Hepatic stellate cell (primary cell): Measurements from ENCODE around the gene TET1.
A peak's percentile ranks its signal among the peaks of the same experiment; 100 is the strongest.
"Not testable (repeated sequence)": the region's sequence is repeated elsewhere in the genome, so short reads cannot be mapped to it uniquely, and the experiment has no call there.

Experiments used
- DNase-seq: peaks from one replicate; pipeline ENCODE4 v3.0.0; 2011; ENCODE audit warnings: low spot score

TET1 gene

DNA sequence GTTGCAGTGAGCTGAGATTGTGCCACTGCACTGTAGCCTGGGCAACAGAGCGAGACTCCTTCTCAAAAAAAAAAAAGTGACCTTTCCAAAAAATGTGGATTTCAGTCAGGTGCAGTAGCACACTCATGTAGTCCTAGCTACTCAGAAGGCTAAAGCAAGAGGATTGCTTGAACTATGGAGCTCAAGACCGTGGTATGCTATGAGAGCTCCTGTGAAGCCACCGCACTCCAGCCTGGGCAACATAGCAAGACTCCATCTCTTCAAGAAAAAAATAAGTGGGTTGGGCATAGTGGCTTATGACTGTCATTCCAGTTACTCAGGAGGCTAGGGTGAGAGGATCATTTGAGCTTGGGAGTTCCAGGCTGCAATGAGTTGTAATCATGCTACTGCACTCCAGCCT is 51.1 kb downstream of the TET1 start:
- no peak for DNase-seq

DNA sequence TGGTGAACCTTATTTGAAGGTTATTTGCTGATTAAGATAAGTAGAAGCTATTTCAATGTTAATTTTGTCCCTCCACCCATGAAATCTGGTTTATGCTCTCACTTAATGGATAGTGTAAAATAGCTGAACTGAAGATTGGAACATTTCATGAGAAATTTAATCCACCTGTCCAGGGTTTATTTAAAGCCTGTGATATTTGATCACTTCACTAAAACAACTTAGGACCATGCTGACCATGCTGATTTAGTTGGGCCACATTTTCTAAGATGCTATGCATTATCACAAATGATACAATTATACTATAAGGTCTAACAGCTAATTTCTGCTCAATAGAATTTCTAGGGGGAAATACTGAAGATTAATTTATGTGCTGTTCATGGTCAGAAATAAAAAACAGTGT is 53.8 kb downstream of the TET1 start:
- not testable (repeated sequence) for DNase-seq

DNA sequence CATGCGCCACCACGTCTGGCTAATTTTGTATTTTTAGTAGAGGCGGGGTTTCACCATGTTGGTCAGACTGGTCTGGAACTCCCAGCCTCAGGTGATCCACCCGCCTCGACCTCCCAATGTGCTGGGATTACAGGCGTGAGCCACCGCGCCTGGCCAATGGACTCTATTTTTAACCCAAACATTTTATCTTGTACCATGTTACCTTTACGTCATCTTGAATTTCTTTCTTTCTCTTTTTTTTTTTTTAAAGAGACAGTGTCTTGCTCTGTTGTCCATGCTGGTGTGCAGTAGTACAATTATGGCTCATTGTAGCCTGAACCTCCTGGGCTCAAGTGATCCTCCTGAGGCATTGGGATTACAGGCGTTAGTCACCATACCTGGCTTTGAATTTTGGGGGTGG is 57.6 kb downstream of the TET1 start:
- not testable (repeated sequence) for DNase-seq

DNA sequence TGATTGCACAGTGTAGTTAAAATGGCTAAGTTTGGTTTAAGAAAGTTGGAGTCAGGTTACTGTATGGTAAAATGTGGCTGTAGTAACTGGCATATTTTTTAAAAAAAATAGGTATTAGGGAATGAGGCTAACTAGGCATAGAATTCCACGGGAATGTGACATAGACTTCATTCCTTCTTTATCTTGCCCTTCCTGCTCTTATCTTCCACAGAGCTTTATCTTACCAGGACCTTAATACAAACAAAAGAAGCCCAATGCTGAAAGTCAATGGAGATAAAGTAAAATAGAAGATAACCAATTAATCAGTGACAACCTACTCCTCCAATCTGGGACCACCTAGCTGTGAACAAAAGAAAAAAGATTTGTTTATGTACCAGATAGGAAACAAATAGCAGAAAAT is 58.1 kb downstream of the TET1 start:
- DNase-seq: no peak

DNA sequence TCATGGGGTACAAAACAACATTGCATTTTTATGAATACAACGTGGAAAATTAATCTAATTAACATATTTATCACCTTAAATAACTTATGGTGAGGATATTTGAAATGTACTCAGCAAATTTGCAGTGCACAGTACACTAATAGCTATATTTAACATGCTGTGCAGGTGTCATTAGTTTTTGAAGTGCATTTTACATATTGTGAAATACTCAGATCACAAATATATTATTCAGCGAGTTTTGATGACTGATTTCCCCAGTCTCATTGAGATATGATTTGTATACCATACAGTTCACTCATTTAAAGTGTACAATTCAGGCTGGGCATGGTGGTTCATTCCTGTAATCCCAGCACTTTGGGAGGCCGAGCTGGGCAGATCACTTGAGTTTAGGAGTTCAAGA is 59.5 kb downstream of the TET1 start:
- no peak for DNase-seq

DNA sequence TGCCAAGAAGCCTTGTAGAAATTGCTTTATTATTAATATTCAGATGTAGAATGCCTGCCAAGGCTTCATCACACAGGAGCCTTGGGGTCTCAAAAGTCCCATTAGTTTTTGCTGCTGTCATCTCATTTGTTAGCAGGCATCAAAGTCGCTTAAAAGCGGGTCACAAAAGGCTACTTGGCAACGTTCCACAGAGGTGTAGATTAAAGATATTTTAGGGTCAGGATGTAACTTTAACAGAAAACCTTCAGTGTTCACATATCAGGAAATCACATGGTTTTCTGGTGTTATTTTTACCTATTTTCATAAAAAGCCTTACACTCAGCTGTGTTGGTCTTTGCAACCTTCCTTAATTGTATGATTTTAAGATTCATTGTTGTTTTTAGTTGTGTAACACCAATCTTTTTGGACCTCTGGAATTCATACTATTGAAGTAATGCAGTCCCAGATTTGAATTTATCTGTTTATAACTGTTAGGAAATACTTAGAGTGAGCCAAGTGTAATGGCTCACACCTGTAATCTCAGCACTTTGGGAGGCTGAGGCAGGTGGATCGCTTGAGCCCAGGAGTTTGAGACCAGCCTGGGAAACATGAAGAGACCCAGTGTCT is 65.3 kb downstream of the TET1 start:
- DNase-seq: no peak

DNA sequence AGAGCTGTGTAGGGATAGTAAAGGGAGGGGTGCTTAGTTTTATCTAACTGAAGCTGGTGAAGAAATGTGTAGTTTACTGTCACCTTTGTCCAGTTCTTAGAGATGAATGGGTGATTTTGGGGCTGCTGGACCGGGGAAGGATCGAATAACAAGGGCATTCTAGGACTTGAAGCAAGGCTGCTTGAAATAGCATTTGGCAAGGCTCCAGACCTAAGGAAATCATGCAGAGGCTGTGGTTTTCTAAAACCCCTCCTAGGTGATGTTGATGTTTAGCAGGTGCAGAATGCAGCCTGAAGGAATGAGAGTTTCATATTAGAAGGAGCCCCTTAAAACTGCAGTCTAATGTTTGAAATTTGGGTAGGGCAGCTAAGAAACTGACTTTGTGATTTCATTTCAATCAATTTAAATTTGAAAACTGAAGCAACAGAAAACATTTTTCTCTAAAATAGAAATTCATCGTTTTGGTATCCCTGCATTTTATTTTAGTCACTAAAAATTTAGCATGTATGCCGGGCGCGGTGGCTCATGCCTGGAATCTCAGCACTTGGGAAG is 68.5 kb downstream of the TET1 start:
- no peak for DNase-seq

DNA sequence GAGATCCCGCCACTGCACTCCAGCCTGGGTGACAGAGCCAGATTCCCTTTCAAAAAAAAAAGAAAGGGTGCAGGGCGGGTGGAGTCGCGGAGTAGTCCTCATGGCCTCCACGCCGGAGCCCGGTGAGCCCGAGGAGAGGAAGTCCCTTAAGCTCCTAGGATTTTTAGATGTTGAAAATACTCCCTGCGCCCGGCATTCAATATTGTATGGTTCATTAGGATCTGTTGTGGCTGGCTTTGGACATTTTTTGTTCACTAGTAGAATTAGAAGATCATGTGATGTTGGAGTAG is 72.1 kb downstream of the TET1 start:
- DNase-seq: not testable (repeated sequence)

DNA sequence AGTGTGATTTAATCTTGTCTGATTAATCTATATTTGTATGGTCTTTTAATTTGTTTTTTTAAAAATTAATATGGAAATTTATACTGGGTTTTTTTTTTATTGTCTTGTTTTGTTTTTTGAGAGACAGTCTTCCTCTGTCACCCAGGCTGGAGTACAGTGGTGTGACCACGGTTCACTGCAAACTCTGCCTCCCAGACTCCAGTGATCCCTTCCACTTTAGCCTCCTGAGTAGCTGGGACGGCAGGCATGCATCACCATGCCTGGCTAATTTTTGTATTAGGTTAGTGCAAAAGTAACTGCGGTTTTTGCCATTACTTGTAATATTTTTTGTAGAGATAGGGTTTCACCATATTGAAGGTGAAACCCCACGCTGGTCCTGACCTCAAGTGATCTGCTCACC is 73.1 kb downstream of the TET1 start:
- no peak for DNase-seq

DNA sequence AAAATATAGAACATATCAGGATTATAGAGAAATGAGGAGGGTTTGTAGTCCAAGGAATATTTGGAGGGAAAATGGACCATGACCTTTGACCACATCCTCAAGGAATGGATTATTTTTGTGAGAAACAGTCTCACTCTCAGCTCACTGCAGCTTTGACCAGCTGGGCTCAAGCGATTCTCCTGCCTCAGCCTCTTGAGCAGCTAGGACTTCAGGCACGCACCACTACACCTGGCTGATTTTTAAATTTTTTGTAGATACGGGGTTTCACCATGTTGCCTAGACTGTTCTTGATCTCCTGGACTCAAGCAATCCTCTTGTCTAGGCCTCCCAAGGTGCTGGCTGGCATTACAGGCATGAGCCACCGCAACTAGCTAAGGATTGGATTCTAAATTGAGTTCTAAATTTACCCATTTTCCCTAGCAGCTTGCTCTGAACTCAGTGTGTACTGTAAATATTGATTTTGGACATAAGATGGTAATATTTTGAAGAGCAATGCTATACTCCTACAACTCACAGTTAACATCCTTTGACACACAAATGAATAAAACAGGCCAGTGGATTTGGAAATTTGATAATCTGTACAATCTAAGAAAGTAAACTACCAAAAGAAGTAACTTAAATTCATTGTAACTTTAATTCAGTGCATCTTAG is 73.8 kb downstream of the TET1 start:
- no peak for DNase-seq

DNA sequence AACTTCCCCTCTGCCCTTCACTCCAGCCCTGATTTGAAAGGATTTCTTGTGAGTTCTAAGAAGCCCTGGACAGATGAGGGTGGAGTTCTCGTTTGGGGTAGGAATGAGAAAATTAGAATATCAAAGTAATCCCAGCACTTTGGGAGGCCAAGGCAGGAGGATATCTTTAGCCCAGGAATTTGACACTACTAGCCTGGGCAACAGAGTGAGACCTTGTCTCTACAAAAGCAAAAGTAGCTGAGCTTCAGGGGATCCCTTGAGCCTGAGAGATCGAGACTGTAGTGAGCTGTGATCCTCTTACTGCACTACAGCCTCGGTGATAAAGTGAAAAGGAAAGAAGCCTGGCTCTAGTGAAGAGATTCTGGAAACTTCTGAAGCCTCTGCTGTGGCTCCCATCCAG is 76.2 kb downstream of the TET1 start:
- DNase-seq: no peak

DNA sequence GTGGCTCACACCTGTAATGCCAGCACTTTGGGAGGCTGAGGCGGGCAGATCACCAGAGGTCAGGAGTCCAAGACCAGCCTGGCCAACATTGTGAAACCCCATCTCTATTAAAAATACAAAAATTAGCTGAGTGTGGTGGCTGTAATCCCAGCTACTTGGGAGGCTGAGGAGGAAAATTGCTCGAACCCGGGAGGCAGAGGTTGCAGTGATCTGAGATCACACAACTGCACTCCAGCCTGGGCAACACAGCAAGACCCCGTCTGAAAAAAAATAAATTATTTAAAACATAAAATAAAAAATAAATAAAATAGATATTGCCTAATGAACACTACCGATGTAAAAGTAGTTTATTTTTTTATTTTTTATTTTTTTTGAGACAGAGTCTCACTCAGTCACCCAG is 83.4 kb downstream of the TET1 start:
- not testable (repeated sequence) for DNase-seq

DNA sequence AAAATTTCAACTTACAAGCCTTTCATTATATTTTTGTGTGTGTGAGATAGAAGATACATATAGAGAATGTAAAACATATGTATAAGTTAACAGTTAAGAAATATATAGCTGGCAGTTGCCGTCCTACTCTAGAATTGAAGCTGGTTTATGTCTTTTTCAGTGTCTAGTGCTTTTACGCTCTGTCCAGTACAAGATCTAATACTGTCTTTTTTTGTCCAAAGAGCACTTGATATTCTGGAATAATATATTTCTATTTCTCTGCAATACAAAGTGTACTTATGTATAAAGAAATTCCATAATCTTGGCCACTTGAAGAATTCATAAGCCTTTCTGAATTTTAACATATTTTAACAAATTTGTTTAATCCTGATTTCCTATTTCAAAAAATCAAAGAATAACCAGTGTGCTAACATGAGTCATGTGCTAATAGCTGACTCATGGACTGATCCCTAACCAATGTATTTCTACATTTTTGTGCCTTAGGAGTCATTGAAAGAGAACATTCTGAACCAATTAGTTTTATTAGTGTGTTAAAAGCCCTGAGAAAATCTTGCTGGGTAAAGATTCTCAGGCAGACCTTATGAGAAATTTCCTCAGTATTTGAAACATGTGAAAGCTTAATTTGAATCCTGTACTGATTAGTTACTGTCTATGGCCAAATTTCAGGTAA is 87.7 kb downstream of the TET1 start:
- DNase-seq: peak; percentile 64

DNA sequence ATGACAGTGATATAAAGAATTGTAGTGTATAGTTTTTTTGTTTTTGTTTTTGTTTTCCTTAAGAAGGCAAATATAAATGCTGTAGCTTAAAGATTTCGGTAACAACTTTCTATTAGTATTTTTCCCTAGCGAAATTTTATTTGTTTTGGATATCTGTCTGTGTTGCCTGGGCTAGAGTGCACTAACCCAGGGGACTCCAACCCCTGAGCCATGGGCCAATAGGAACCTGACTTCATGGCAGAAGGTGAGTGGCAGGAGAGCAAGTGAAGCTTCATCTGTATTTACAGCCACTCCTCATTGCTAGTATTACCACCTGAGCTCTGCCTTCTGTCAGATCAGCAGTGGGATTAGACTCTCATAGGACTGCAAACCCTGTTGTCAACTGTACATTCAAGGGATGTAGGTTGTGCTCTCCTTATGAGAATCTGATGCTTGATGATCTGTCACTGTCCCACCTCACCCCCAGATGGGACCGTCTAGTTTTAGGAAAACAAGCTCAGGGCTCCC is 95.5 kb downstream of the TET1 start:
- DNase-seq: no peak

DNA sequence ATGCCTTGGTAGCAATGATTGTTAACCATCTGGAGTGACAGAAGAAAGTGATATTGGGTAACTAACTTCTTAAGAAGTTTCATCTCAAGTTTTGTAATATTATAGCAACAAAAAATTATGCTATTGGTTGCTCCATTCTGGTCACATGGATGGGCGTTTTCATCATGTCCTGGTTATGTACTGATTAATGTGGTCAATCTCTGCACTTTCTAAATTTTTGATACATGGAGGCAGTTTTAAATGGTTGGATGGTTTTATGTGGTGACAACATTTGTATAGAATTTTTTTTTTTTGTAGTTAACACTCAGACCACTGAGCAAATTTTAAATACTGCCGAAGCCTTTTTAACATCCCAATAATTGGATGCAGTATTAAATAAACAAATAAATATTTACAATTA is 105.7 kb downstream of the TET1 start:
- peak; percentile 53 for DNase-seq

DNA sequence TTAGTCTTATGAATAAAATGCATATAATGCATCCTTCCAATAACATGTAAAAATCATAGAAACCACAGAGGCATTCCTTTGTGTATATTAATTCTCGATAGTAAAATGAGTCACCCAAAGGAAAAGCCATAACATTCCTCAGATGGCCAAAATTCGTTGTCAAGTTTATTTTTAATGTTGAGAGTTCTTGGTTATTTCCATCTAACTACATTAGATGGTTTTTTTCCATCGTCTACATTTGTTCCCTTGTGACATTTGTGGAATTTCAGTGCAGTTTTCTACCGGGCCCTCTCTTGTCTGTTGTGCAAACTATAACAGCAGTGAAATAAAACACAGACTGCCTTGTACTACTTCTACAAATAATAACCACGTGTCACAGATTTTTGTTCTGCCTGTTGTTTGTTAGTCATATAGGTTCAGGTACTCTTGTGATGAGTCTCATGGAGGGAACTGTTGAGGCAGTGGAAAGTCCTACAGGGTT is 106.2 kb downstream of the TET1 start:
- DNase-seq: peak; percentile 80

DNA sequence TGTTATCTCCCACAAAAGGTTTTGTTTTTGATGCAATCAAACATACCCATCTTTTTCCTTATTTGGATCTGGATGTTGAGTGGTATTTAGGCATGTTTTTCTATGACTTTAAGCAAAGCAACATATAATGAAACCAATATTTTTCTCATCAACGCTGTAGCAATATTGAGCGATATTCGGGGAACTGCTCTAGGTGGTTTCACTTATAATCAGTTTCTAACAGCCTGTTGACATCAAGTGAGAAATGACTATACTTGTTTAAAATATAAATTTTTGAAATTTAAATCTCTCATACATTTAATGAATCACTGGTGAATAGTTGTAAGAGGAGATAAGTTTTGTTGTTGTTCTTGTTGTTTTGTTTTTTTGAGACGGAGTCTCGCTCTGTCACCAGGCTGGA is 108.1 kb downstream of the TET1 start:
- DNase-seq: no peak

DNA sequence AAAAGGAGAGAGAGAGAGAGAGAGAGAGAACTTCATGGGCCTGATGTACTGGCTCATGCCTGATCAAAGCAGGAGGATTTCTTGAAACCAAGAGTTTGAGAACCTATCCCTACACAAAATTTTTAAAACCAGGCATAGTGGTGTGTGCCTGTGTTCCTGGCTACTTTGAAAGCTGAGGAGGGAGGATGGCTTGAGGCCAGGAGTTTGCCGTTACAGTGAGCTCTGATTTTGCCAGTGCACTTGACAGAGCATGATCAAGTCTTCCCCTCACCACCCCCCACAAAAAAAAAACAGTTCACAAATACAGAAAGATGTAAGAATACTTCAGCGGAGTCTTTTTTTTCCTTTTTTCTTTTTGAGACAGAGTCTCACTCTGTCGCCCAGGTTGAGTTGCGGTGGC is 108.8 kb downstream of the TET1 start:
- DNase-seq: no peak

DNA sequence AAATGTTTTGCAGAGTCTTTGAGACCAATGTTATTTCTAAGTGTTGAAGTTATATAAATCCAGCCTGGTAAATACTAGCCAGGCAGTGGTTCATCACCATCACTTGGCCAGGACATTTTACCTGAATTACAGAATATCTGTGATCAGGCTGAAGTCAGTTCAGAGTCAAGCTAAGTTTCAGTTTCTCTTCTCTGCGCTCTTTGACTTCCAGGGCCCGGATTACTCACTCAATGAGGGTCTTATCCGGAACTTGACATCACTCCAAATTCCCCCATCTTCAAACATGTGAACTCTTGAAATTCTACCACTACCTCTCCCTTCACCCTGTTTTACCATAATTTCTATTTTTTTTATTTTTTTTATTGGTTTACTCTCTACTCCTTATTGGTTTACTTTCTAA is 124.3 kb downstream of the TET1 start:
- DNase-seq: no peak

DNA sequence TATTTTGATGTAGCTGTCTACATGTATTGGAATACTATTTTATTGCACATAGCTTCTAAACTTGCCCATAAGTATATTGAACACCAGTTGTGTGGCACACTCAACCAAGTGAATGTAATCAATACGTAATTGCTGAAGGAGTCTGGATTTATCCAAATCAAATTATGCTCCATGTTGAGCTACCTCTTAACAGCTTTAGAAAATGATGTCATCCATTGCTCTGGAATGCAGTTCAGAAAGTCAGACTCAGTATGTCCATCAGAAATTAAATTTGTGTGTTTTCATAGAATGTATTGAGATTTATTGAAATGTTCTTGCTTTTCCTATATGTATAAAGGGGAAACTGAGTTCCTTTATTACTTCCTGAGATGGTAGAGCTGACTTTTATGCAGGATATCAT is 135.9 kb downstream of the TET1 start:
- no peak for DNase-seq

DNA sequence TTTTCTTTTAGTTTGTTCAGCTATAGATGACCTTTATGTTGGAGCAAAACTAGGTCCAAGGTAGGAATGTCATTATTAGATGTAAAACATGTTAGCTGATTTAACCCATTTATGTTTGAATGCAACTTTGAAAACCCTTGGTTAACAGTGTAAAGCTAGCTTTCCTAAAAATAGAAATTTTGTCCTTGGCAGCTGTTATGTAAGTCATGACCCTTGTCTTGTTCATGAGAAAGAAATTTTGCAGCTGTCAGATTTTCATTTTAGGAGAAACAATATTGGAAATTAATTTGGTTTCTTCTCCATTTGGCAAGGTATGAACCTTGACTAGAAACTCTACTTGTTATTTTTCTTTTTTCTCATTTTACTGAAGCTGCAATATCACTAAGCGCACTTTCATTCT is 137.0 kb downstream of the TET1 start:
- no peak for DNase-seq

DNA sequence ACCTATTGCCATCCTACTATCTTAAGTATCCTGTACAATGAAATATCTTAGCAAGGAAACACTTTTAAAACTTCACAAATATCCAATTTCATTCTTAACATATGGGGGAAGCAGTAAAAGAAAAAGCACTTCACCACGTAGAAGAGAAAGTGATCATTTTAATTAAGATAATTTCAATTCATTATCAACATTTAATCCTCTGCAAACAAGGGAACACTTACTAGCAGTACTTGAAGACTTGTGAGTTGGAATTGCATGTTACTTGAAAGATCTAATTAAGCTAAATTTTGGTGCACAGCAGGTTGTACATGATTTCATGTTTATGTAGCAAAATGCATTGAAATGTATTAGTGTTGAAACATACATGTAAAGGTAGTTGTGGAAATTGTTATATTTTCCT is 140.1 kb downstream of the TET1 start:
- no peak for DNase-seq

DNA sequence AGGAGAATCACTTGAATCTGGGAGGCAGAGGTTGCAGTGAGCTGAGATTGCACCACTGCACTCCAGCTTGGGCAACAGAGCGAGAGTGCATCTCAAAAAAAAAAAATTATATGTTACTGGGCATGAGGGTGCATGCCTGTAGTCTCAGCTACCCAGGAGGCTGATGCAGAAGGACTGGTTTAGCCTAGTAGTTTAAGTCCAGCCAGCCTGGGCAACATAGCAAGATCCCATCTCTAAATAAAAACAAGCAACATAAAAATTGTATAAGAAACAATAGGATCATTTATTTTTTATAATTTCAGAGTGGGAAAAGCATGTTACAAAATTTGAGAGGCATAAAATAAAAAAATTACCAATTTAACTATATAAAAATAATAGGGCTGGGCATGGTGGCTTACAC is 145.4 kb downstream of the TET1 start:
- DNase-seq: no peak
